ENCODE measurements around the gene PHLDB2. TPM values are rescaled to one million over a fixed set of nuclear protein-coding genes. Genes with fewer than 3 reads are reported as not detected.

The PHLDB2 gene
- total and polyA plus RNA-seq, 2 of the 4 experiments (the other 2 are of a cell fraction) = 10.6 to 28.7 TPM

- Histone ChIP-seq H4K91ac (ENCODE audit: insufficient read depth, low read depth, low read length) (no peak overlapping the region), H3K9me3 (ENCODE audit: control insufficient read depth, insufficient read depth, low read length) (no peaks in the 10 kb centered on the region), H3K18ac (ENCODE audit: low read depth, low read length) (no peak overlapping the region), H2AFZ (replicated peaks; ENCODE audit: low read length, poor library complexity) (no peak overlapping the region), H3K4ac (ENCODE audit: low read depth, low read length) (no peak overlapping the region), H3K36me3 (ENCODE audit: control insufficient read depth, insufficient read depth, low read length) (no peaks in the 10 kb centered on the region), H3K14ac (replicated peaks; ENCODE audit: low read depth, low read length) (no peak overlapping the region; the same call in 1 of the 2 replicates), H3K27ac (ENCODE audit: insufficient read depth, low read length) (no peak overlapping the region), H3K4me1 (ENCODE audit: control insufficient read depth, insufficient read depth, low read length) (peaks cover 8% of the 10 kb centered on the region), H3K79me1 (ENCODE audit: low read depth in 1 of 2, low read length in 2 of 2) (no peaks in the 10 kb centered on the region), H4K8ac (ENCODE audit: low read depth in 2 of 2, low read length in 2 of 2) (no peak overlapping the region), H2BK20ac (ENCODE audit: low read depth, low read length) (no peak overlapping the region), H3K9me1 (ENCODE audit: insufficient read depth, low read length) (peaks cover 6% of the 10 kb centered on the region), H3K23ac (ENCODE audit: low read depth, low read length) (no peak overlapping the region), H2BK15ac (ENCODE audit: low read depth, low read length) (no peak overlapping the region), H3K9ac (ENCODE audit: low read depth, low read length) (no peak overlapping the region), H3K56ac (ENCODE audit: extremely low read depth, insufficient read depth, low read length) (no peak overlapping the region), H2AK5ac (ENCODE audit: low read depth, low read length) (no peak overlapping the region), H3K4me2 (ENCODE audit: low read depth, low read length) (no peak overlapping the region), H2BK5ac (ENCODE audit: low read depth, low read length, poor library complexity, severe bottlenecking) (no peak overlapping the region), H4K5ac (ENCODE audit: low read depth, low read length) (no peak overlapping the region), H3K27me3 (ENCODE audit: control insufficient read depth, insufficient read depth, low read length) (no peaks in the 10 kb centered on the region), H4K20me1 (ENCODE audit: insufficient read depth, low read length) (no peaks in the 10 kb centered on the region), H3K4me3 (ENCODE audit: insufficient read depth, low read depth, low read length) (no peak overlapping the region), H2BK120ac (ENCODE audit: low read depth, low read length) (no peak overlapping the region), H2AK9ac (replicated peaks; ENCODE audit: low read depth, low read length, poor library complexity) (no peak overlapping the region)
- ChIA-PET POLR2A (ENCODE audit: unreplicated experiment) (no interaction called here), CTCF (no interaction called here)
- DNase-seq (peak; percentile 83), ATAC-seq (ENCODE audit: low read depth) (no peak)
- dilution Hi-C loops (cut with HindIII; ENCODE audit: low sequenced_read_pairs, unreplicated experiment) = no loop called here
- TF ChIP-seq FOS (IDR thresholded peaks at IDR 0.05; ENCODE audit: low read depth, low read length) = no peak
- no peak for TF ChIP-seq MAFK (IDR thresholded peaks at IDR 0.05; ENCODE audit: low read depth, low read length)
- TF ChIP-seq, protein P1, sequence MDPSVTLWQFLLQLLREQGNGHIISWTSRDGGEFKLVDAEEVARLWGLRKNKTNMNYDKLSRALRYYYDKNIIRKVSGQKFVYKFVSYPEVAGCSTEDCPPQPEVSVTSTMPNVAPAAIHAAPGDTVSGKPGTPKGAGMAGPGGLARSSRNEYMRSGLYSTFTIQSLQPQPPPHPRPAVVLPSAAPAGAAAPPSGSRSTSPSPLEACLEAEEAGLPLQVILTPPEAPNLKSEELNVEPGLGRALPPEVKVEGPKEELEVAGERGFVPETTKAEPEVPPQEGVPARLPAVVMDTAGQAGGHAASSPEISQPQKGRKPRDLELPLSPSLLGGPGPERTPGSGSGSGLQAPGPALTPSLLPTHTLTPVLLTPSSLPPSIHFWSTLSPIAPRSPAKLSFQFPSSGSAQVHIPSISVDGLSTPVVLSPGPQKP (IDR thresholded peaks at IDR 0.05; ENCODE audit: borderline replicate concordance, low read depth, low read length) = no peak
- TF ChIP-seq RAD21 (IDR thresholded peaks at IDR 0.05; ENCODE audit: low read length) = no peak
- TF ChIP-seq CEBPB (IDR thresholded peaks at IDR 0.05; ENCODE audit: low read depth, low read length) = no peak
- TF ChIP-seq RCOR1 (IDR thresholded peaks at IDR 0.05; ENCODE audit: insufficient replicate concordance, low read length) = no peak
- TF ChIP-seq NFE2L2 (IDR thresholded peaks at IDR 0.05; ENCODE audit: low read depth, low read length) = no peak
- no peak for TF ChIP-seq SMC3 (IDR thresholded peaks at IDR 0.05; ENCODE audit: low read depth, low read length)
- no CpG with 5 or more reads among the region's 4 CpGs for WGBS, 2 experiments (ENCODE audit: extremely low coverage in 2 of 2, insufficient read length in 1 of 2)
- in situ Hi-C loops (cut with MboI; ENCODE audit: low sequenced_read_pairs) = no loop called here
- BruUV-seq (replicated peaks) = no TSS peak
- intact Hi-C loops (cut with micrococcal nuclease) = no loop called here
Observed at GRCh38 chr3:112005091-112005672, 146.1 kb downstream of the PHLDB2 start.

All from IMR-90 (cell line).